HG03442 (cell line): ENCODE measurements around the gene BEST4.
"Not testable (repeated sequence)": the region's sequence is repeated elsewhere in the genome, so short reads cannot be mapped to it uniquely, and the experiment has no call there.

Source experiments
- ATAC-seq: cut with Tn5 transposase; IDR thresholded peaks from one replicate; pipeline ENCODE4 v1.9.1; 2021; ENCODE audit warnings: mild to moderate bottlenecking, moderate library complexity; ENCODE audit not compliant: unreplicated experiment

Gene BEST4

GRCh38 chr1:44819608-44820327 is 31.8 kb upstream of the BEST4 start:
- ATAC-seq, result peak; percentile 81

GRCh38 chr1:44819196-44819607 is 31.2 kb upstream of the BEST4 start:
- ATAC-seq, result no peak

- no peak for ATAC-seq
These were observed 30.0 kb upstream of the BEST4 start for GRCh38 chr1:44817771-44818495.

- no peak for ATAC-seq
These were observed 29.3 kb upstream of the BEST4 start for GRCh38 chr1:44817307-44817706.

- ATAC-seq, result not testable (repeated sequence)
These were observed 28.0 kb upstream of the BEST4 start for GRCh38 chr1:44815926-44816325.

- no peak for ATAC-seq
These were observed 25.0 kb upstream of the BEST4 start for GRCh38 chr1:44812822-44813543.

GRCh38 chr1:44811234-44811633 is 23.3 kb upstream of the BEST4 start:
- ATAC-seq, result no peak

- ATAC-seq, result not testable (repeated sequence)
These were observed 22.8 kb upstream of the BEST4 start for GRCh38 chr1:44810762-44811105.

GRCh38 chr1:44810101-44810761 is 22.3 kb upstream of the BEST4 start:
- no peak for ATAC-seq

- ATAC-seq, result peak; percentile 40
These were observed 21.3 kb upstream of the BEST4 start for GRCh38 chr1:44808938-44809917.

- ATAC-seq, result peak; percentile 35
These were observed 20.3 kb upstream of the BEST4 start, which contains the start of gene BTBD19 for GRCh38 chr1:44808063-44808937. BTBD19 (plus strand) TSS chr1:44808523; CDS start chr1:44808821, 298 bp downstream.

- ATAC-seq, result peak; percentile 32
These were observed 19.5 kb upstream of the BEST4 start for GRCh38 chr1:44807364-44808062.

GRCh38 chr1:44806704-44807363 is 18.9 kb upstream of the BEST4 start, which contains the start of gene DYNLT4:
DYNLT4 (minus strand) TSS chr1:44807351; CDS start chr1:44806668, 683 bp downstream.
- ATAC-seq, result no peak

- no peak for ATAC-seq
These were observed 18.2 kb upstream of the BEST4 start for GRCh38 chr1:44806025-44806703.

- no peak for ATAC-seq
These were observed 17.5 kb upstream of the BEST4 start for GRCh38 chr1:44805311-44806024.

GRCh38 chr1:44803312-44804095 is 15.5 kb upstream of the BEST4 start:
- ATAC-seq, result no peak
